HG03039 (cell line): Measurements from ENCODE around the gene LRRC8B.

Experiments used
- ATAC-seq: cut with Tn5 transposase; IDR thresholded peaks from one replicate; pipeline ENCODE4 v1.9.1; 2021; ENCODE audit warnings: mild to moderate bottlenecking, moderate library complexity; ENCODE audit not compliant: unreplicated experiment

LRRC8B gene

DNA sequence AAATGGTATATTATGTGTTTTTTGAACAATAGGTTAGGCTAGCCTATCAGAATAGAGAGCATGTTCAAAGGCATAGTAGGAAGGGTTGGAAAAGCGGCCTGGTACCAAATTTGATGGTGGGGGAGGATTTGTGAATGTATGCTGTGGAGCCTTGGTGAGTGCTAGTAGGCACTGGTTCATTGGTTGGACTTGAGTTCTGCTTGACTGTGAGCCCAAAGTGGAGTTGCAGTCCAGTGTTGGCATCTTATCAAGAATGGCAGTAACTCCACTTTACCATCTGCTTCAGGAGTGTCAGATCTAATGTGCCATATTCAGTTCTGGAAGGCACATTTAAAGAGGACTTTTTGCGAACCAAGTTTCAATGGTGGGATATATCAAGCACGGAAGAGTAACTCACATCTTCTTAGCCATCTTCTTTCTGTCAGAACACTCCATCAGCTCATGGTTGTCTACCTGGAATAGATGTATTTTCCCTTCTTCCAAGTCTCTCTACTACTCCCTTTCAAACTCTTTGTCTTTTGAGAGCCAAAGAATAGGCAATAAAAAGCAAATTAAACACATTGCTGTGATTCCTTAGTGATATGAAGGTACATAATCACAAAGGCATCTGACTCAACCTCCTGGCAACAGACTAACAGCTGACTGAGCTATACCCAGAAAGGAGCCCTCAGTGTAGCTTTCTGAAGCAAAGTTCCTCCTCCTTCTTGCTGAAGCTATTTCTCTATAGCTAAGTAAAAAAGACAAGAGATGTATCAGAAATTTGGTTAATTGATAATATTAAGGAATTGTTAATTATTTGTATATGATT lies 21.7 kb downstream of the LRRC8B start:
- ATAC-seq, result no peak

DNA sequence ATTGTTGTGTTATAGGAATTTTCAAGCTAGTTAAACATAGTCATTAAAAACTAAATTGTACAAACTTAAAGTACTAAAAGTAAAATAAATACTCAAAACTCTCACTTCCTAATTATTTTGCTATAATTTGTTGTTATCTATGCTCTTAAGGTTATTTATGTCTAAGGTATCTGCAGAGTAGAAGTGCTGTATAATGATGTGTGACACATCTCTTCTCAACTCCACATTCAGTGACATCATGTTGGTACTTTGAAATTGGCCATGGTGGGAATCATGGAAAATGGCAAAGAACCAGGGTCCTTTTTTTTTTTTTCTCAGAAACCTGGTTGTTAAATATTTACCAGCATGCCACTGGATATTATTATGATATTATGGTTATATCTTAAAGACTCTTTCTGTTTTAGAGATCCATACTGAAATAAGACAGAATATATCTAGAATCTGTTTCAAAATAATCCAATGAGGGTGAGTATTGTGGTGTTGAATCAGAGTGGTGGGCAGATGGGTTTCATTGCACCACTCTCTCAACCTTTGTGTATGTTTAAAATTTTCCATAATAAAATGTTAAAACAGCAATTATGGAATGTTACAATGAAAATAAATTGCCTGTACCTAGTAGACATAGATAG lies 22.4 kb downstream of the LRRC8B start:
- no peak for ATAC-seq

DNA sequence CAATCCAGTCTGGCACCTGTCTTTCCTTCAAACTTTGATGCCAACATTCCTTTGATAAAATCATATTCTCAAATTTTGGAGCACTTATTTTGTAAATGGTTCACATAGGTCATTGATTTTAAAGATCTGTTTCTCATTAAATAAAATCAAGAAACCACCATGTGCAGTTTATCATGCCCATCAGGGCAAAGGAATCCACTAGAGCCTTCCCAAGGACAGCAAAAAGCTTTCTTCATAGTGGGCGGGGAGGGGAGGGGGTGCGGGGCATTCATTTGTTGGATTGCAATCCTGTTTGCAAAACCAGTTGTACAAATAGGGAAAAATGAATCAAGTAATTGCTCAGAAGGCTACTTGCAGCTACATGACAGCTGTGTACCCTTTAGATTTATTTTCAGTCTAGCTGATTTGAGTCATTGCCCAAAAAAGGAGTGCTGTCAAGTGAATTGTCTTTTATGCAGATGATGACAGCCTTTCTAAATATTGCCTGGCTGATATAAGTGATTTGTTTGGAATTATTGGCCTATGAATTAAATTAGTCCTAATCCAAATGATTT lies 23.0 kb downstream of the LRRC8B start:
- no peak for ATAC-seq

DNA sequence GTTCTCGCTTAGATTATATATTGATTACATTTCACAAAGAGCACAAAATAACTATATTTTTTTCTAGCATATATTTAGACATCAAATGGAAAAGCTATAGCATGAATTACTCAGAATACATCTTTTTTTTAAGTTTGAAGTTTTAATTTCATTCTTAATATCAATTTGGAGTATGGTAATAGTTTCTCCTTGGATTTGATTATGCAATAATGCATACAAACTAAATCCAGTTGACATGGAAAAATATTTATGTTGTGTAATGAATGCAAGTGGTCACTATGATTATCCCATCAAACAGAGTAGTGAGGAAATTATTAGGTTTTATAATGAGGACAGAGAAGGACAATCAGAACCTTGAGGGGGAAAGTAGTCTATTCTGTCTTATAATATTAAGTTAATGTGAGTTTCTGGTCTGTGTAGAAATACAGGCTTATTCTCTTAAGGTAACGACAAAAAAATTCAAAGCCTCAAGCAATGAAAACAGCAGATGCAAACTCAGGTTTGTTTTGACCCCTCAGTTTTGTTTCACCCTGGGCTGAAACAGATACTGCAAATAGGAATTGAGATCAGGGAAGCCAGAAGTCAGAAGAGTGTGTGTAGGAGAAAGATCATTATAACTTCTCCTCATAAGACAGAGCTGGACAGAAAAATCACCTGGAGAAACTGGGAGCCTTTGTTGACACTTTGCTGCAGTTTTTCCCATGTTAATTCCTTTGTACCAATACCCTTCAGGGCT lies 23.7 kb downstream of the LRRC8B start:
- peak; percentile 37 for ATAC-seq

DNA sequence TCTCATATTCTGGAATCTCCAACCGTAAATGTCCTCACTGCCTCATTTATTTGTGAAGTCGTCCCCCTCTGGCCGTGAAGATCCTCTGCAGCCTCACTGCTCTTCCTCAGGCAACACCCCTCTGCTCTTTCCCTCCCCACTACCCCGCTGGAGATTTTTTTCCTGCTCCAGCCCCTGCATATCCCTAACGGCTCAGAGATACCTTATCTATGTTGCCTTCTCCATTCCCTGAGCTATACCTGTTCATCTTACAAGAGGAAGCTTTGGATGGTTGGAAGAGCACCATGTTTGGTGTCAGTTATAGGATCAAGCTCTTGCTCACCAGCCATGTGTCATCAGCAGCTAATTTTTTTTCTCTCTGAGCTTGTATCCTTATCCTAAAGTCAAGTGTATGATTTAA lies 26.4 kb downstream of the LRRC8B start:
- no peak for ATAC-seq

DNA sequence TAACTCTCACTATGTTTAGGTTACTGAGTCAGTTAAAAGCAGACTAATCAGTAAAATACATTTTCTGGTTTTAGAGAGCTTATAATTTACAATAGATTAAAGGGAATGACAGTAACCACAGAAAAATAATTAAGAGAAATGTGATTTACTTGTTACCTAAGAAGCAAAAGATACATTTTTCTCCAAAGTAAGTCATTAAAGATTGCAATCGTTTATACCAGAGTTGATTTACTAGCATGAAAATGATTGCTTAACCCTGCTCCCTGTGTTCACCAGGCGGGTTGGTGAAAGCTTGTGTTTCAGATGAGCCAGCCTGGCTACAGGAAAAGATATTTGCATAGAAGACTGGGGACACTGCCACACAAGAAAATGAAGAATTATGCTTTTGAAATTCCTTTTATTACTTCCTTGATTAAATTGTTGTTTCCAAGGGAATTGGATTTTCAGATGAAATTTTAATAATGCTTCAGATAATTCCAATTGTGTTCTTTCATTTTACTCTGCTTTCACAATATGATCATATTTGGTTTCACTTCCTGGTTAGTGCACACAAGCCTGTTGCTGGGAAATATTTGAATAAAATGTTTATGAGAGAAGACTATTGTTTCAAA lies 27.9 kb downstream of the LRRC8B start:
- ATAC-seq, result peak; percentile 70

DNA sequence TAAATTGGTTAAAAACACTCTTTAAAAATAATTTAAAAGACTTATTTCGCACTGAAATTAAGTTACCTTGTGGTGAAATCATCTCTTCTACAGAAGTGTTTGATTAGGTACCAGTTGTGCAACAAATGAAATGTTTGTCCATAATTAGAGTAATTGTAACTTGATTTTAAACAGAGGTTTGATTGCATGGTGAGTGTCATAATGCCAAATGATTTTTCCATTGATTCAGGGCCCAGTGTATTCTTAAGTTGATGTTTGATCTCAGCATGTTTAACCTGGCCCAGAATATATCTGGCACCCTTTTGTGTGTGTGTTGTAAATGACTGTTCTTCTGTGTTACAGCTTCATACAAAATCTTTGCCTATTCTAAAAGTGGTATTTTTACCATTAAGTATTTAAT lies 28.5 kb downstream of the LRRC8B start:
- ATAC-seq, result no peak

DNA sequence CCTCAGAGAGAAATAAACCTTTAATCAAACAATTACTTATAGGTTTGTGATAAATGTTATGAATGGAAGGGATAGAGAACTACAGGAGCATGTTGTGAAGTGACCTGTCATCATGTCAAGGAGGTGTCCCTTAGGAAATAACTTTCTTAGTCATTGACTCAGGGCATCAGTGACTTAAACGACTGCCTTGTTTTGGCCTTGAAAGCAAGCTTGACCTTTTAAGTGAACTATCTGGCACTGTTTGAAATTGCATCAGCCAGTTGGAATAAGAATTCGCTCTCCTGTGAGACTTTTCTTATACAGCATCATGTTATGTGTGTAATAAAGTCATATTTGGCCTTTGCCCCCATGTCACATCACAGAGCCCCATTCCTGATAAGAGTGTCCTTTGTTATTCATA lies 30.9 kb downstream of the LRRC8B start:
- no peak for ATAC-seq

DNA sequence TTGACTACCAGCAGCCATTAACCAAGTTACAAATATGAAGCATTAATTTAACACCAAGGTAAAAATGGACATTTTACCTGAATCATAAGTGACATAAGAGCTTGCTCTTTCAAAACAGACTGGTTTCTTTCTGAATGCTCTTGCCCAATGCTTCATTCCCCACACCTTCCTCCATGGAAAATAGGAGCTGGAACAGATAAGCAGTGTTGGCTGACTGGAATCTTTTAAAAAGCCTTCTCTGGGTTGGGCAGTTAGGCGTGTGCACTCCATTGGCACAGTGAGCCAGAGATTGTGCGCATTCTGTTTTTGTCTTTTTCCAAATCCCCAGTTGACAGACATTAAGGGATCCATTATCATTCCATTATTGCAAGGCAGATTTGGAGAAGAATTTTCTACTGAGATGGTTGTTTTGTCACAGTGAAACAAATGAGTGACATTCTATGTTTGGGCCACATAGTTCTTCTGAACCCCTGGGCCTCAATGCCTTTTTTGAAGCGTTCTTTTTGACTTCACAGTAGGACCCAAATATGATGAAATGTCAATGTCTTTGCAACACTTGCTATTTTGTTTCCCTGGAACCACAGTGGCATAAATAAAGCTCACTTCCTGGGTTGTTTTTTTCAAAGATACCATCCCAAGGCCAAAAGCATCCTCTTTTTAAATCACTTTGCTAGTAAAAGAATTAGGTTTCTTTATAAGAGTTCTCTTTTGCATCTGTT lies 32.3 kb downstream of the LRRC8B start:
- no peak for ATAC-seq

DNA sequence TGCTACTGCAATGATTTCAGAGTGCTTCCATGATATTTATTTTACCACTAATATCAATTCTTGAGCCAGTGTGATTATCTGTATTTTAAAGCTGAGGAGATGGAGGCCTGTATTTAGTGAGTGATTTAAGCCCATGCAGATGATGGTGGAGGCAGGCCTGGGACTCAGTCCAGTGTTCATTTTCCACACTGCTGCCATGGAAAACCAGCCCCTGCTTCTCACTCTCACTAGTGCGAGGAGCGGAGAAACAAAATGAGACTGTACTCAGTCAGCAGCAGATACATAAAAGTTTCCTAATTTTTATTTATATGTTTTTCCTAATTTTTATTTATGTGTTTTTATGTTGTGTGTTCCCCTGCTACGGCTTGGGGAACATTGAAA lies 32.8 kb downstream of the LRRC8B start:
- no peak for ATAC-seq

DNA sequence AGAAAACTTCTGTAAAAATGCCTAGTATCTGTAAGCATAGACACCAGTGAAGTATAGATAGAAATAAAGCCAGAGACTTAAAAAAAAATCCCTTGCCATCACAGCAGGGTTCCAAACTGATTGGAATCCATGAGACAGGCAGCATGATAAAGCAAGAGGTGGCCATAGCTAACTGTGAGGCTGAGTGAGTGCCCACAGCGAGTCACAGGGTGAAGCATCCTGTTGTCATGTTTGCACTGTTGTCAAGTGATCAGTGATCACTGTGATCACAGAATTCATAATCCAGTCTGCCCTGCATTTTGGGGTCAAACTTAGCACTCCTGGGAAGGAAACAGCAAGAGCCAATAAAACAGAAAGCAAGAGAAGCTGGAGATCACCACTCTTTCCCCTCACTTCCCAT lies 33.3 kb downstream of the LRRC8B start:
- no peak for ATAC-seq

DNA sequence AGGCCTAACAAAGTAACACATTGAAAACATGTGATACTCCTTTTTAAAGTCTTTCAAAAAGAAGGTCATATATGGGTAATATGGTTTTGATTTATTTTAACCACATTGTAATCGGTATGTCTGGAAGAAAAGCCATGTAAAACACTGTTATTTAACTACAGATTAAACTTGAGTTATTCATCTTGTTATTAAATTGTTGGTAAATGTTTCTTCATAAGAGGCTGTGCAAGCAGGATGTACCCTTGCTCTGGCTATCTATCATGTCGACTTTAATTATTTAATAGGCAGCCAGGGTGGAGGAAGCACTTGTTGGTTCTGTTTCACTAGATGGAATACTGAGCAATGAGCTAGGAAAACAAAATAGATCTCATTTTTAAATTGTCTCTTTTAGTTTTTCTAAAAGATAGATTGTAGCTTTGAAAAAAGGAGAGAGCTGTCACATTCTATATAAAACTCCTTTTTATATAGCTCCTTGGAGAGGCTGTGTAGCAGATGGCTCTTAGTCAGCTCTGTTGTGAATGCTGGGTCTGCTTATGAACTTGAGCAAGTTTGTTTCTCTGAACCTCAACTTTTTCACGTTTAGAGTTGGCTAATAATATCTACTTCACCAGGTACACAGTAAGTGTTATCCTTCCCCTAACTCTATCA lies 39.5 kb downstream of the LRRC8B start:
- no peak for ATAC-seq

DNA sequence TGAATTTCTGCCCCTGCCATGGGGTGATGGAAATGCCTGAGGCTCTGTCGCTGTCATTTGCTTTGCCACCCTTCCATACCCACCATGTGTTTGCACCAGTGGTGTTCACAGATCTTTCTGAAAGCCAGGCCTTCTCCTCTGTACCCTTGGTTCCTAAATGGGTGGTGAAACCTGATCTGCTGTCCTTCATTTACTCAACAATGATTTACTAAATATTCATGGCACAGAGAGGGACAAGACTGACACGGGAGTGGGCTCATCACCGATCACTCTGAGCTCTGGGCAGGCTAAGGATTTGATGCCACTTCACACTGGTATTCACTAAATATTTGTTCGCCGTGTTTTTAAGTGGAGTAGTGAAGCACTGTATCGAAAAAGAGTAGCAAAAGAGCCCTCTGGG lies 40.9 kb downstream of the LRRC8B start:
- no peak for ATAC-seq

DNA sequence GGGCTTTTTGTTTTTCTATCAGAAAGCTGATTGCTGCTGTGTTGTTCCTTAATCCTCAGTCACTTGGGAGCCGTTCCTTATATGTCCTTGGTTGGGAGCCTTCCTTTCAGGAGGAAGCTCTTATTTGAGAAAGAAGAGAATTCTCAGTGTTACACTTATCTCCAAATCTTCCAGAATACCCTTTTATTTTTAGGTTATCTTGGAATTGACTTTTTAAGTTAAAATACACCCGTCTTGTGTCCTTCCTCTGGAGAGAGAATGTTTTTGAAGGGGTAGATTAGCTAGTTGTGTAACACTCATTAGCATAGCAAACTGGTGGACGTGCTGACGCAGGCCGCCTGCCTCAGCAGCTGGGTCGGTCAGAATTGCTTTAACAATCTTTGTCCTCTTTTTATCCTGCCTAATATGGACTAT lies 42.1 kb downstream of the LRRC8B start:
- no peak for ATAC-seq

DNA sequence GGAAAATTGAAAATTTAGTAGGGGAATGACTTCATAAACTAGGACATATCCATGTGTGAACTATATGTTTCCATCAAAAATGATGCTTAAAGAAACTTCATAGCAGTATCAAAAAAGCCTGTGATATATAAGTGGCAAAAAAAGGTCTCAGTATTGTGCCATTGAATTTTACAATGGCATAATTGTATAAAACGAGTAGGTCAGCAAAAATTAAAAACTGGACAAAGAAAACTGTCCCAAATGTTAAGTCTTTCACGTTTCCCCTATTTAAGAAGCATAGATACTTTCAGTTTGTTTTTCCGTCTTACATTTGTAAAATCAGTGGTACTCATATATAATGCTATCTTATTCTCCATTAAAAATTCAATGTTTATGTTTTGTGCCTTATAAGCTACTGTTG lies 43.2 kb downstream of the LRRC8B start:
- ATAC-seq, result no peak

DNA sequence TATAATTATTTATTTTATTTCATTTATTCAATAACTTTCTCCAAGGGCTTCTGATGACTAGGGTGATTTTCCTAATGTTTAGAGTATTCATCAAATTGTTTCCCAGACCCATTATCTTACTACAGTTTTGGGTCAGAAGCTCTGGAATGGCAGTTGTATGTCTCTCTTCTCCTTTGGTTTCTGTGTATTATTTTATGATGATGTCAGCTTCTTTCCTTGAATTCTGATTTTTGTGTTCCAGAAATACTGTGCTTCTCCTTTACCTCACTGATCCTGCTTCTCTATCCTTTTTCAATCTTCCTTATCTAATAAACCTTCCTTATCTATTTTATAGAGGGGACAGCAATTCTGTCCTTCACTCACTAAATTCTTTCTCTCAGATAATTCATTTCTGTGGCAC lies 48.8 kb downstream of the LRRC8B start:
- ATAC-seq, result no peak

DNA sequence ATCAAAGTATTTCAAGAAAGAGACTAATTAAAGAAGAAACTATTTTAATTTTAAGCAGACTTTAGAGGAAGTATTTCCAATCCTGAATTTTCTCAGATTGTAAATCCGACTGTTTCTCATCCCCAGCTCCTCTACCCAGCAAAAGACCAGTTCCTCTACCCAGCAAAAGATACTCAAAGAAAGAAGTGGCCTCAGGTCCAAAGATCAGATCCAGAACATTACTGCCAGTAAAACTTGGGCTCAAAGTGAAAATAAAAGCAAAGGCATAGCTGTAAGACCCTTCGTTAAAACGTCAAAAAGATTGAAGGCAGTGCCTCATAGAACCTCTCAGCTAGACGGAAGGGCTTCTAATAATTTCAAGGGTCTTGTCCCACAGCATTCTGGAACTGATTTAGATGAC lies 50.0 kb downstream of the LRRC8B start:
- ATAC-seq, result no peak

DNA sequence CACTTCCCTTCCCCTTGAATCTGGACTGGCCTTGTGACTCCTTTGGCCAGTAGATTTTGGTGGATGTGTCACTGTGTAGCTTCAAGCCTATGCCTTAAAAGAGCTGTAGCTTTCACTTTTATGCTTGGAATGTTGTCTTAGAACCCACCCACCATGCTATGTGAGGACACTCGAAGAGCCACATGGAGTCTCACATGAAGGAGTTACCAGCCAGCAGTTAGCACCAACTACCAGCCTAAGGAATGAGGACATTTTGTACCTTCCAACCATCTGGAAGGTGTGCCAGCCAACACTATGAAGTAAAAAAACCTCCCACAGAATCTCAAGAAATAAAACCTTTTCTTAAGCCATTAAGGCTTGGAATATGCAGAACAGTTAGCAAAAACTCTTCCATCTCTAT lies 50.6 kb downstream of the LRRC8B start:
- no peak for ATAC-seq

DNA sequence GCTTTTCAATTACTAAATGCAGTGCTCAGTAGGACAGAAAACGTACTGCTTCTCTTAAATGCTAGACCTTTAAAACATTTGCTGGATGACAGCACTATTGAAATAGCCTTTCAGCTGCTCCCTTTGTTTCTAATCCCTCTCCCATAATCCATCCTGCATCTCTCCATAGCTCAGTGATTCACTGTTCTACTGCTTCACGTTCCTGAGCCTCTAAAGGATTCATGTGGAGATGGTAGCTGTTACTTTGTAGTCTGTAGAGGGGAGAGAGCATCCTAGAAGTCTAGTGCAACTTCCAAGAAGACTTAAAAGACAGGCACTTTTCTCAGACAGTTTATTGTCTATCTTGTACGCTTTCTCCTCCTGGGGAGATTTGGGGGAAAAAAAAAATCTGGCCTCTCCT lies 51.4 kb downstream of the LRRC8B start:
- no peak for ATAC-seq

DNA sequence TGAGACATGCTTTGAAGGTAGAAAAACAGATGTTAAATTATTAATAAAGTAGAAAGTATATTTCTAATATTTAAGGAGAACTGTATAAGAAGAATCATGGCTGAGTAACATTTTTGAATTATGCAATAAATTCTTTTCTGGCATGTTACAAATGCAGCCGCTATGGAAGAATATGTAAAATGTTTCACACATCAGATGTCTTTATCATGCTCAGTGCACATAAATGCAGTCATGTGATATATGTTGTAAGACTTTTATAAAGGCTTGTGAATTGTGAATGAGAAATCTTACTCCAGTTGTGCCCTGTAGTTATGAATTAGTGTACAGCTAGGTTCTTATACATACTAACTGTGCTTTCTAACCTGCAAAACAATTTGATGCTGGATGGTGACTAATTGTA lies 53.5 kb downstream of the LRRC8B start:
- ATAC-seq, result no peak
